ENCODE measurements around the gene TRRAP.

DNA sequence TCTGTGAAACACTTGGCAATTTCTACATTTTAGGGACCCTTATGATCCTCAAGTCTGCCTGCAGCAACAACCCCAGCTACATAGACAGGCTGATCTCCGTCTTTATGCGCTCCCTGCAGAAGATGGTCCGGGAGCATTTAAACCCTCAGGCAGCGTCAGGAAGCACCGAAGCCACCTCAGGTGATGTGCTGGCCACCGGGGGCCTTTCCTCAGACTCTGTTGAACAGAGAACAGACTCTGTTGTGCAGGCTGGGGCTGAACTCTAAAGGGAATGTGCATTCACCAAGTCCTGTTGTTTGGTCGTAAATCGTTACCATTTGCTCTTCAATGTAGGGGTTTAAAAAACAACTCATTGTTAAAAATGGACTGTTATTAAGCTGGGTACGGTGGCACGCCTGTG lies 86.3 kb downstream of the TRRAP start:
- TF ChIP-seq, protein P1, sequence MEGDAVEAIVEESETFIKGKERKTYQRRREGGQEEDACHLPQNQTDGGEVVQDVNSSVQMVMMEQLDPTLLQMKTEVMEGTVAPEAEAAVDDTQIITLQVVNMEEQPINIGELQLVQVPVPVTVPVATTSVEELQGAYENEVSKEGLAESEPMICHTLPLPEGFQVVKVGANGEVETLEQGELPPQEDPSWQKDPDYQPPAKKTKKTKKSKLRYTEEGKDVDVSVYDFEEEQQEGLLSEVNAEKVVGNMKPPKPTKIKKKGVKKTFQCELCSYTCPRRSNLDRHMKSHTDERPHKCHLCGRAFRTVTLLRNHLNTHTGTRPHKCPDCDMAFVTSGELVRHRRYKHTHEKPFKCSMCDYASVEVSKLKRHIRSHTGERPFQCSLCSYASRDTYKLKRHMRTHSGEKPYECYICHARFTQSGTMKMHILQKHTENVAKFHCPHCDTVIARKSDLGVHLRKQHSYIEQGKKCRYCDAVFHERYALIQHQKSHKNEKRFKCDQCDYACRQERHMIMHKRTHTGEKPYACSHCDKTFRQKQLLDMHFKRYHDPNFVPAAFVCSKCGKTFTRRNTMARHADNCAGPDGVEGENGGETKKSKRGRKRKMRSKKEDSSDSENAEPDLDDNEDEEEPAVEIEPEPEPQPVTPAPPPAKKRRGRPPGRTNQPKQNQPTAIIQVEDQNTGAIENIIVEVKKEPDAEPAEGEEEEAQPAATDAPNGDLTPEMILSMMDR (IDR thresholded peaks at IDR 0.05) = no peak
- TF ChIP-seq POLR2A (IDR thresholded peaks at IDR 0.05) = no peak

Measured in esophagus squamous epithelium (tissue), 4 donors.